NCI-H748 (cell line): Measurements from ENCODE around the gene NUDT16L1.

Experiments used
- DNase-seq: peaks from one replicate; lab custom pipeline; 2025; ENCODE audit not compliant: unreplicated experiment; lab: John Stamatoyannopoulos, UW

NUDT16L1 gene

DNA sequence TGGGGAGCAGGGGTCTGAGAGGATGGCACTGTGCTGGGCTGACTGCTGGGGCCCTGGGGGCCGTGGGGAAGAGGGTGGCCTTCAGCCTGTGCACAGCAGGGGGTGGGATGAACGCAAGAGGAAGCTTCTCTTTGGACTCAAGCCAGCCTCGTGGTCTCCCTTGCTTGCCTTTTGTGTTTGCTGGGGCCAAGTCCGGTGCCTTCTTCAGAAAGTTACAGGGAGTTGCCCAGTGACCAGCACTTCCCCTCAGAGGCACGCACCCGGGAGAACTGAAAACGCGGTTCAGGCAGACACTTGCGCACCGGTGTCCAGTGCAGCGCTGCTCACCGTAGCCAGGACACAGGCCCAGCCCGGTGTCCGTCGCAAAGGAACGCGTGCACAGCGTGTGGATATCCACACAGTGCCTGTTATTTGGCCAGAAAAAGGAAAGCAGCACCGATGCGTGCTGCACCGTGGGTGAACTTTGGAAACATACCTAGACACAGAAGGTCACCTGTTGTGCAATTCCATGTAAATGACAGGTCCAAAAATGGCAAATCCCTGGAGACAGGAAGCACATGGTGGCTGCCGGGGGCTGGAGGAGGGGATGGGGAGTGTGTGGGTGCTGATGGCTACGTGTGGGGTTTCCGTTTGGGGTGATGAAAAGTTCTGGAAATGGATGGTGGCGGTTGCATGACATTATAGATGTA, 29.4 kb upstream of the NUDT16L1 start:
- no peak for DNase-seq

DNA sequence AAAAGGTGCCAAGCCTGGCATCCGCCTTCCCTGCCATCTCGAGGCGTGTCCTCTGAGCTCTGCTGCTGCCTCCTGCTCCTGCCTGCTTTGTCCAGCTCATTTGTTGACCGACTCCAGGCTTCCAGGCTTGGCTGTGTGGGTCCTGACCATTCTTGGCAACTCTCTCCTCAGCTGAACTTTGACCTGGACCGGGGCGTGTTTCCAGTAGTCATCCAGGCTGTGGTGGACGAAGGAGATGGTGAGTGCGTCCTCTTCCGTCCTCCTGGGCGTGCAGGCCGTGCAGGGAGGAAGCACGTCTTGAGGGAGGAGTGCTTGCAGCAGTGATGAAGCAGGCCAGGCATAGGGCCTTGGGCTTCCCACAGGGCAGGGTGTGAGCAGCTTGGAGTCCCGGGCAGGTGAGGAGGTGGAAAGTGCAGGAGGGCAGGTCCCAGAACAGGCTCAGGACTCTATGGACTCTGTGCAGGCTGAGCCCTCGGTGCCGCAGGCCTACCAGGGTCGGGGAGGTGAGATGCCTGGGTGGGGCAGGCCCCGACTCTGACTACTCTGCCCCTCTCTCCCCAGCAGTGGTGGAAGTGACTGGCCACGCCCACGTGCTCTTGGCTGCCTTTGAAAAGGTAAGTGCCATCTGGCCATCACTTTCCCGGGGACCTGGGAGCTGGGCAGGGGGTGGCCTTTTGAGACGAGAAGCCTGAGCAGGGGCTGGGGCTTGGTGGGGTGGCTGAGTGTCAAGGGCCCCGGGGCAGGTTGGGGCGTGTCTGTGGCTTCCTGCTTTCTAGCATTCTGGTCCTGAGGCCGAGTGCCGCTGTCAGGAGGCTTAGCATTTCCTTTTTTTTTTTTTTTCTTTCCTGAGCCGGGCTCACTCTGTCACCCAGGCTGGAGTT, 28.6 kb upstream of the NUDT16L1 start:
- no peak for DNase-seq

DNA sequence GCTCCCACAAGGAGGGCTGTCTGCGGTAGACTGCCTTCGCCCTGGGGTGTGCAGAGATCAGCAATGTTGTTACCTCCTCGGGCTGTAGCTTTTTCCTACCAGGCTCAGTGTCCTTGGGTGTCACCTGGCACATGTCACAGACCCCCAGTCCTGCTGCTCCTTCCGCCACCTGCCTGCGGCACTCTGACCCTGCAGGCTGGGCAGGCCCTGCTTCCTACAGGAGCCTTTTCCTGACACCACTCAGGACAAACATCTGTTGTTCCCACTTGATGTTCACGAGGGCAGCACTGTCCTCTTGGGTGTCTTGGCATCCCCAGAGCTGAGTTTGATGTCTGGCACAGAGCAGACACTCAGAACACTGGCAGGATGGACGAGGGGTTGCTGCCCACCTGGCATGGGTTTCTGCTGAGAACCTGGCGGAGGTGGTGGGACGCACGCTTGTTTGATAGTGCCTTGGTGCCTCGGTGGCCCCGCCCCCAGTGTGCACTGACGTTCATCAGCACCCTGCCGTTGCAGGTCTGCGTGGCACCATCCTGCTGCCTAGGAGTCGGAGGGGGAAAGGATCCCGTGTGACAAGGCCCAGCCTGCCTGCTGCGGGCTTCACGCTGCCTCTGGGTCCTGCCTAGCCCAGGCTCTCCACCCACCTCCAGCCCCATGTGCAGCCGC, 26.7 kb upstream of the NUDT16L1 start:
- no peak for DNase-seq

DNA sequence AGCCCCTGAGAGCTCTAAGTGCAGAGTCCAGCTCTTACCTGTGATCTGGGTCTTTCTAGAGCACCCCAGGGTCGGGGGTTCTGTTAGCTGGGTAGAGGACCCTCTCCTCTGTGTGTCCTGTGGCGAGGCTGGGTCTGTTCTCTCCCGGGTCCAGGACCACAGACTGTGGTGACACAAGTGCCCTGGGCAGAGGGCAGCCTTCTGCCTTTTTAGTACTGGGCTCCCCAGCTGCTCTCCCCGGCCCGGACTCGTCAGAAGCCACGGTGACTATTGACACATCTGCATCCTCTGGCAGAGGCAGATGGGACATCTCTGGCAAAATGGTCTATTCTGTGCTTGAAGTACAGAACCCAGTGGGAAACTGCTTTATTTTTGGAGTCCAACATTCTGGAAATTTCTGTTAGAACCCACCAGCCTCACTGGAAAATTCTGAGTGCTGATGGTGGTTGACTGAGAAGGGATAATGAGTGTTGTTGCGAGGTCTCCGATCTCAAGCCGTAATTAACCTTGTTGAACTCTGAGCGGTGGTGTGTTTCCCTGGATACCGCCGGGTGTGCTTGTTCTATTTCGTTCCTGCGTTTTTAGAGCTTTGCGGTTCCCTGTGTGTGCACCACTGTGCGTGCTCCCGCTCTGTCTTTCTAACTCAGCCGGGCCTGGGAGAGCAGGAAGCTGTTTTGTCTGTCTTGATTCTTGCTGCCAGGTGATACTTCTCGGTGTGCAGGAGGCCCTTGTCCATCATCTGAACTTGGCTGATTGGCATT, 26.0 kb upstream of the NUDT16L1 start:
- DNase-seq = no peak

DNA sequence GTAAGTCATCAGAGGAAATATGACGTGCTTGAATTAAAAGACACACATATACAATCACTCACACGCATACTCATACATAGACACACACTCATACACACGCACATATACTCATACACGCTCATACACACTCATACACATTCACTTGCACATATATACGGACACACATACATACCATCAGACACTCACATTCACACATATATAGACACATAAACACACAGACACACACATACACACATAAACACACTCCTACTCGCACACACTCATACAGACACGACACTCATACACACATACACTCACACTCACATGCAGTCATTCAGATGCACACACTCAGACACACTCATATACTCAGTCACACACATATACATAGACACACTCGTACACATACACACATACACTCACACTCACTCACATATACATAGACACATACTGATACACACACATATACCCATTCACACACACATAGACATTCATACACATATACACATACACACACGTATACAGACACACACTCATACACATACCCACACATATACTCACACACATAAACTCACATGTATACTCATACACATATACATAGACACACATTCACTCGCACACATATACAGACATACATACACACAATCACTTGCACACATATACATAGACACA, 24.9 kb upstream of the NUDT16L1 start:
- DNase-seq = no peak

DNA sequence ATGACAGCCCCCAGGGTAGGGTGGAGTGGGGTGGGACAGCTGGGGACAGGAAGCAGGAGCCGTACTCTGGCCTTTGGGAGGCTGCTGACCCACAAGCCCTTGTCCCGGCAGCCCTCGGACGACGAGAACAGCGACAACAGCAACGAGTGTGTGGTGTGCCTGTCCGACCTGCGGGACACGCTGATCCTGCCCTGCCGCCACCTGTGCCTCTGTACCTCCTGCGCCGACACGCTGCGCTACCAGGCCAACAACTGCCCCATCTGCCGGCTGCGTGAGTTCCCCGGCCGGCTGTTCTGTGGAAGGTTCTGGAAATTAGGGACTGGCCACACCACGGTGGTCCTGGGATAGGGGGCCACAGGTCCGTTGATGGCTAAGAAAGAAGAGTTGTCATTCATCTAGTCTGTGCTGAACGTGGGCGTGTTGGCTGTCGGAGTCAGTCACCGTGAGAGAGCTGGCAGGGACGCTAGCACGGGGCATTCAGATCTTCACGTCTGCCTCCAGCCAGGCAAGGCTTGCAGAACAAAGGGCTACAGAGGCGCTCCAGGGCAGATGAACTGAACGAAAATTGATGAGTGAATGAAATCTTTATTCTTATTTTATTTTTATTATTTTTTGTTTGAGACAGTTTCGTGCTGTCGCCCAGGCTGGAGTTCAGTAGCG, 19.8 kb upstream of the NUDT16L1 start:
- DNase-seq = no peak

DNA sequence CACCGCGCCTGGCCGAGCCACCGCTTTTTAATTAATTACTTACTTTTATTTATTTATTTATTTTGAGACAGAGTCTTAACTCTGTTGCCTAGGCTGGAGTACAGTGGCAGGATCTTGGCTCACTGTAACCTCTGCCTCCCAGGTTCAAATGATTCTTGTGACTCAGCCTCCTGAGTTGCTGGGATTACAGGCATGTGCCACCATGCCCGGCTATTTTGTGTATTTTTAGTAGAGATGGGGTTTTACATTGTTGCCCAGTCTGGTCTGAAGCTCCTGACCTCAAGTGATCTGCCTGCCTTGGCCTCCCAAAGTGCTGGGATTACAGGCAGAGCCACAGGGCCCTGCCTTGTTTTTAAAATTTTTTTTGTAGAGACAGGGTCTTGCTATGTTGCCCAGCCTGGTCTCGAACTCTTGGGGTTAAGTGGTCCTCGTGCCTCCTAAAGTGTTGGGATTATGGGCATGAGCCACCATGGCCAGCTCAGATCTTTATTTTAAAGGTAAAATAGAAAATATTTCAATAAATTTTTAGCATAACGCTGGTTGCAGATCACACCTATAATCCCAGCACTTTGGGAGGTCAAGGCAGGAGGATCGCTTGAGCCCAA, 18.3 kb upstream of the NUDT16L1 start:
- DNase-seq = no peak

DNA sequence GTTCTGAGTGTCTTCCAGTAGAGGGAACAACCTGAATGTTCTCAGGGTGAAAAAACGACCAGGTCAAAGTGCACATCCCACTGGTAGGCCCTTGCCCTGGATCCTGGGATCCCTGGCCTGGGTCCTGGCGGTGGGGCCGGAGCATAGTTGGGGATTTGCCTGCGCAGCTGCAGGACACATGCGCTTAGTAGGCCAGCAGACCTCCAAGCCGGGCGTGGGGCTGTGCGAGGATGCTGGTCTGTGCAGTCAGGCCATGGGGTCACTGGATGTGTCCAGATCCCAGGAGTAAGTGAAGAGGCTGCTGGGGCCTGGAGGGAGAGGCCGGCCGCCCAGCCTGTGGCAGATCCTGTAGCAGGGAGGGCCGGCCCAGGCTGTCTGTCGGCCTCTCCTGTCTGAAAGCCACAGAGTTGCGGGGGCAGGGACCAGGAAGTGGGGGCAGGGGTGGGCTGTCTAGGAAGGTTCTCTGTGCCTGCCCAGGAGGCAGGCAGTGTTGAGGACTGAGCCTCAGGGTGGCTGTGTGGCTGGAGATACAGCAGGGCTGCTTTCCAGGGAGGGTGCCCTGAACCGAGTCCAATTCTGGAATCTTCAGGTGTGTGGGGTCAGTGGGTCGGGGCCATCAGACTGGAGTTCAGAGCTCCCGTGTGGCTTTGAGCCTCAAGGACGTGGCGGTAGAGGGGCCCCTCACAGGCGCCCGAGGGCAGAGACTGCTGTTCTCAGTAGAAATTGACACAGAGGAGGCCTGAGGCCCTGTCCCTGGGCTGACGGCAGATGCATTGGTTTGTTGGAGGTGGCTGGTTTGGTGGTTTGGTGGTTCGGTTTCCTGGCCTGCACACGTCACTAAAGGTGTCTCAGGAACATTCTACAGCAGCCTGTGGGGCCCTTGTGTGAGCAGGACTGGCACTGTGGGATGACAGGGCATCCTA, 17.2 kb upstream of the NUDT16L1 start:
- no peak for DNase-seq

DNA sequence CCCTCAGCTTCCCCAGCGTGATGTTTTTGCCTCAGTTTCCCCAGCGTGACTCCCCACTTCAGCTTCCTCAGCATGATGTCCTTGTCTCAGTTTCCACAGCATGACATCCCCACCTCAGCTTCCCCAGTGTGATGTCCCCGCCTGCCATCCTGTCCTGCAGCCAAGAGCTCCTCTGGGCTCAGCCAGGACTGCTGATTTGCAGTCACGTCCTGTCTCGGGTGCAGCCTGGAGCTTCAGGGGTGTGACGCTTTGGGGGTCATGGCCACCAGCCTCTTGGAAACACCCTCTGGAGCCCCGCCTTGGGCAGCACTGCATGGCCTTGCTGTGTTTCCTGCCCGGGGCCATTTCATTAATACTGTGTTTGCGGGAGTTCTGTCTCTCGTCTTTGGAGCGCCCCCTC, 16.5 kb upstream of the NUDT16L1 start:
- no peak for DNase-seq

DNA sequence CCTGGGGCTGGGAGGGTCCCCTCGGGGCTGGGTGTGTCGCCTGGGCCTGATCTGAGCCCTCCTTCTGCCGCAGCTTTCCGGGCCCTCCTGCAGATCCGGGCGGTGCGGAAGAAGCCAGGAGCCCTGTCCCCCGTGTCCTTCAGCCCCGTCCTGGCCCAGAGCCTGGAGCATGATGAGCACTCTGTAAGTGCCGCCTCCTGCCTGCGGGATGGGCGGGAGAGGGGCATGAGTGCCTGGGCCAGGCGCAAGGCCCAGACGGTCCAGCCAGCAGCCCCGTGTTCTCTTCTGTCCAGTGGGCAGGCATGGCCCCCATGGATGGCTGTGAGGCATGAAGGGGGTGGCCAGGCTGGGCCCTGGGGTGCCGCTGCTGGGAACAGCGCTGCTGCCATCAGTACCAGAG, 16.0 kb upstream of the NUDT16L1 start:
- no peak for DNase-seq

DNA sequence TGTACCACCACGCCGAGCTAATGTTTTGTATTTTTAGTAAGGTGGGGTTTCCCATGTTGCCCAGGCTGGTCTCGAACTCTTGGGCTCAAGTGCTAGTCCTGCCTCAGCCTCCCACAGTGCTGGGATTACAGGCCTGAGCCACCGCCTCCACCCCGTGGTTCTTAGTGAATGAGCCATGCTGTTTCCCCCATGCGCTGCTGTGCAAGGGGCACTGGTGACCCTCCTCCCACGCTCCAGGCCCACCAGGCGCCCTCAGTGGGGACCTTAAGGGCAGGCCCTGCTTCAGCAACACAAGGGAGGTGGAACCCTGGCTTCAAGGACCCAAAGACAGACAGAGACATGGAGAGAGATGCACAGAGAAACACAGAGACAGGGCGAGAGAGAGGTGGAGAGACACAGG, 15.4 kb upstream of the NUDT16L1 start:
- DNase-seq = no peak

DNA sequence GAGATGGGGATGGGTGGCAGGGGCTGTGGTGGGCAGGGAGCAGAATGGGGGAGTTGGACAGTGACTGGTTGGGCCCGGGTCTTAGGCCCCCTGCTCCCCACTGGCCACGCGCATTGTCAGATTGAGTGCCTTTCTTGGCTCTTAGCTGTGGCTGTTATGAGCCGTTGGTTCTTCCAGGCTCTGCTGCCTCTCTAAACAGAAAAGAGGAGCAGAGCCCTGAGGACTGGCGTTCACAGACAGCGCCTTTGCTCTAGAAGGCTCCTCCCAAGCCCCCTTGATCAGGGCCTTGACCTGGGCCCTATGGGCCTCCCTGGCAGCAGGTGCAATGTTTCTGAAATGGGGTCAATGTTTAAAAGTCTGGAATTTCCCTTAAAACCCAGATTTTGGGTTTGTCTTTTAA, 14.8 kb upstream of the NUDT16L1 start:
- no peak for DNase-seq

DNA sequence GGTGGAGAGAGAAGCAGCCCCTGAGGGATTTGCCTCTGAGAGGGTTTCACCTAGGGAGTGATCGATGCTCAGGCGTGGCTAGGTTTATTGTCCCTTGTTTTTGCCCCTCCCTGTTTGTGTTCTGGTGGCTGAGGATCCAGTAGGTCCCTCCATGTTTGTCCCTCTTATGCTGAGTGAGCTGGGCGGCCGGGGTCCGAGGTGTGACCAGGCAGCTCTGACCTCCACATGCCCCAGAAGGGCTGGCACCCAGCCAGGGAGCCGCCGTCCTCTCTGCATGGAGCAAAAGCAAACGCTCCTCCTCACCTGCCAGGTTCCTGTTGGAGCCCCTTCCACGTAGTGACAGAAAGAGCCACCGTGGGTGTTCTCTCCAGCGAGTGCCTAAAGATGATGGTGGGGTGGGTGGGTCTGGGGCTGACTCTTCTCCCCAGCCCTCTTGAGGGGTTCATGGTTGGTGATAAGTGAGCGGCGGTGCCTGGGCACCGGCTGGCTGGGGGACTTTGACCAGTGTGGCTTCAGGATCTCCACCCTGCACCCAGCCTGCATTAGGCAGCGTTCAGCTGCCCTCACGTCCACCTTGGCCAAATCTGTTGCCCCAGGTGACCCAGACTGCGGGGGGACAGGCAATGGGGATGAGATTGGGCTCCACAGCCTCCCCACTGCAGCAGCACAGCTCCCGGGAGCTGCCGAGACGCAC, 14.1 kb upstream of the NUDT16L1 start:
- DNase-seq = no peak

DNA sequence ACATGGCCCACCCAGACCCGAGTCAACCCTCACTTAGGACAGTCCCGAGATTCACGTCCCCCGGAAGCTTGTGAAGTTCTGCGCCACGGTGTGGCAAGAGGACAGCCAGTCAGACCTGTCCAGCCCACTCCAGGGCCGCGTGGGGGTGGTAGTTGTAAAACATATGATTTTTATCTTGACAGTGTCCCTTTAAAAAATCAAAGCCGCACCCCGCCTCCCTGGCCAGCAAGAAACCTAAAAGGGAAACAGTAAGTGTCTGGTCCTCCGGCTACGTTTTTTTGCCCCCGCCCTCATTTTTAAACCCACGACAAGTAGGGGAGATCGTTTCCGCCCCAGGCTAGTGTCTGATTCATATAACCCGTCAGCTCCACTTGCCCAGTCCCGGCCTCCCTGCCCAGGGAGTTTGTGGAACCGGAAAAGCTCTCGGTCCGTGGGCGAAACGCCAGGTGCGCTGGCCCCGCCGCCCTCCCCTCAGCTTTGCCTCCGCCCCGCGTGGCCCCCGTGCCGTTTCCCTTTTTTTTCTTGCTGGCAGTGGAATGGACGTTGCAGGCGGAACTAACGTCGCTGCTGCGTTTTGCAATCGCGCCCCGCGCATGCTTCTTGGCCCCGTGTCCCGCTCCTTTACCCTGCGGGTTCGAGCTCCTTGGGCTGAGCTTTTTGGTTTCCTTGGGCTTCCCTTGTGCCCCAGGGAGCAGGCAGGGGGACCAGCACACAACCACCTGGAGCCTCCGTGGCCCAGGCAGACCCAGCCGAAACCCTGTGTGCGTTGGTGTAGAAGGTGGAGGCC, 13.3 kb upstream of the NUDT16L1 start:
- no peak for DNase-seq

DNA sequence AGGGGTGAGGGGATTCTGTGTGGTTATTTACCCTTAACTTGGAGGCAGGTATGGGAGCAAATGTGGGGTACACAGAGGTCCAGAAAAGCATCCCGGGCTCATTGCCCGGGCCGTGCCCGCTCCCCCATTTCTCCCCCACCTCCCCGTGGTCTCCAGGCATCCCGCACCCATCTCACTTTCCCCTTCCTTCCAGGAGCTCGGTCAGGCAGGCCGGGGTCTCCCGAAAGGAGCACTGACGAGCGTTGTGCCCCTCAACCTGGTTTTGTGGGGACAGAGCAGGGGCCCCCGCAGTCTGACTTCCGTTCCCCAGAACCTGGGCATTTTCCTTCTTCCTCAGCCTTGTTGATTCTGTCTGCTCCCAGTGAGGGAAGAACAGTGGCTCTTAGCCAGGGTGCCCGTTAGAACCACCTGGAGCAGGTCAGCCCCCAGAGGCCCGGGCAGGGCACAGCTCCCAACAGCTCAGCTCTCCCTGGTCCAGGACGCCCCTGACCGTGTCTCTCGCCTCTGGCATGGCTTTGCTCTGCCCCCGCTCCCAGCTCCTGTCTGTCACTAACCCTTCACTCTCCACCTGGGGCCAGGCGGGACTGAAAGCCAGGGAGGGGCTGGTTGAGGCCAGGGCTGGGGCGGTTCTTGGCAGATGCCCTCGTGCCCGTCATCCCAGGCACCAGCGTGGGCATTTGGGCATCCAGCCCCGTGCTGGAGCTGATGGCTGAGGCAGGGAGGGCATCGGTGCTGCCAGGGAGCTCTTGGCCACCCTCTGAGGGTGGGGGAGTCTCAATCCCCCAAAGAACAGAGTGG, 12.5 kb upstream of the NUDT16L1 start:
- no peak for DNase-seq

DNA sequence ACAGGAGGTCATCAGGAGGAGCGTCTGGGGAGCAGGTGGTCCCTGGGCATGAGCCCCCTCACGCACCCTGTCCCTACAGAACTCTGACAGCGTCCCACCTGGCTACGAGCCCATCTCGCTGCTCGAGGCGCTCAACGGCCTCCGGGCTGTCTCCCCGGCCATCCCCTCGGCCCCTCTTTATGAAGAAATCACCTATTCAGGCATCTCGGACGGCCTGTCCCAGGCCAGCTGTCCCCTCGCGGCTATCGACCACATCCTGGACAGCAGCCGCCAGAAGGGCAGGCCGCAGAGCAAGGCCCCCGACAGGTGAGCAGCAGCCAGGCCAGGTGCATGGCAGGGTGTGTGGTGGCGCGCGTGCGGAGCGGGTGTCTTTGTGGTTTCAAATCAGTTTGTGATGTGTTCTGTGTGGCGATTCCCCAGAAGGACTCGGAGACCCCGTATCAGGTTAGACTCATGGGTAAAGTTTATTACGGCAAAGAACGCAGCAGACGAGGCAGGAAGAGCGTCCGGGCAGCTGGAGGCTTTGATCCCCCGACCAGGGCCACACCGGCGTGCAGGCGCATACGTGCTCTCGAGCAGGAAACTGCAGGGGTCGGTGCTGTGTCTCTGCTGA, 11.8 kb upstream of the NUDT16L1 start:
- DNase-seq = no peak
